ENCODE results near the gene CARD10. TPM values are rescaled to one million over a fixed set of nuclear protein-coding genes. Genes with fewer than 3 reads are reported as not detected.

Gene CARD10
- total and polyA plus RNA-seq, 2 of the 13 experiments (the other 11 are each of a cell fraction or from before 2014, with no cell fraction given) = 35.2 to 55.8 TPM

DNA sequence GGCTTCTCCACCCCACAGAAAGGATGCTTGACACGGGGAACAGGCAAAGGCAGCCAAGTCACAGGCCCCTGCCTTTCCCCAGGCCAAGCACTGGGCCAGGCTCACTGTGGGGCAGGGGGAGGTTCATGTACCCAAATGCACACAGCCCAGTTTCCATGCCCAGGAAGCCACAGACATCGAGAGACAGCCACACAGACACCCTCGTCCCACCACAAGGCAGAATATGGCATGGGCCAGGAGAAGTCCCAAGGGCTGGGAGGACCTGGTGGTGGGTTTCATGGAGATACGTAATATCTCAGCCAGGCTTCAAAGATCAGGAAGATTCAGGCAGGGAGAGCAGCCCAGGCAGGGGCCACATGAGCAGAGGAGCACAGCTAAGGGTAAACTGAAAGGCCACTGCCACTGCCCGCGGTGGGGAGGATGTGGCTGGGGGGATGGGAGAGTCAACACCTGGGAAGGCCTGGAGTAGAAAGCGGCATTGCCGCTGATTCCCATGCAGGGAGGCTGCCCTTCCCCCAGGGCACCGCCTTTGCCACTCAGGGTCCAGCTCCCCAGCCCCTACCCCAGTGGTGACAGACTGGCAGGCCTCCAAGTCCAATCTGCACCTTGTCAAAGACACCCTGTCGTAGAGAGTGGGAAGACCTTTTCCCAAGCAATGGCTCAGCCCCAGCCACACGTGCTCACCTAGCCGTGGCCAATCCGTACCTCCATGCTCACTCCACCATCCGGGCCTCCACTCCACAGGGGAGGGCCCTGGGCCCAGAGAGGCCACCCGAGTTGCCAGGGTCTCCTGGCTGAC is 30.7 kb downstream of the CARD10 start (continued):
- TF ChIP-seq, protein P1, sequence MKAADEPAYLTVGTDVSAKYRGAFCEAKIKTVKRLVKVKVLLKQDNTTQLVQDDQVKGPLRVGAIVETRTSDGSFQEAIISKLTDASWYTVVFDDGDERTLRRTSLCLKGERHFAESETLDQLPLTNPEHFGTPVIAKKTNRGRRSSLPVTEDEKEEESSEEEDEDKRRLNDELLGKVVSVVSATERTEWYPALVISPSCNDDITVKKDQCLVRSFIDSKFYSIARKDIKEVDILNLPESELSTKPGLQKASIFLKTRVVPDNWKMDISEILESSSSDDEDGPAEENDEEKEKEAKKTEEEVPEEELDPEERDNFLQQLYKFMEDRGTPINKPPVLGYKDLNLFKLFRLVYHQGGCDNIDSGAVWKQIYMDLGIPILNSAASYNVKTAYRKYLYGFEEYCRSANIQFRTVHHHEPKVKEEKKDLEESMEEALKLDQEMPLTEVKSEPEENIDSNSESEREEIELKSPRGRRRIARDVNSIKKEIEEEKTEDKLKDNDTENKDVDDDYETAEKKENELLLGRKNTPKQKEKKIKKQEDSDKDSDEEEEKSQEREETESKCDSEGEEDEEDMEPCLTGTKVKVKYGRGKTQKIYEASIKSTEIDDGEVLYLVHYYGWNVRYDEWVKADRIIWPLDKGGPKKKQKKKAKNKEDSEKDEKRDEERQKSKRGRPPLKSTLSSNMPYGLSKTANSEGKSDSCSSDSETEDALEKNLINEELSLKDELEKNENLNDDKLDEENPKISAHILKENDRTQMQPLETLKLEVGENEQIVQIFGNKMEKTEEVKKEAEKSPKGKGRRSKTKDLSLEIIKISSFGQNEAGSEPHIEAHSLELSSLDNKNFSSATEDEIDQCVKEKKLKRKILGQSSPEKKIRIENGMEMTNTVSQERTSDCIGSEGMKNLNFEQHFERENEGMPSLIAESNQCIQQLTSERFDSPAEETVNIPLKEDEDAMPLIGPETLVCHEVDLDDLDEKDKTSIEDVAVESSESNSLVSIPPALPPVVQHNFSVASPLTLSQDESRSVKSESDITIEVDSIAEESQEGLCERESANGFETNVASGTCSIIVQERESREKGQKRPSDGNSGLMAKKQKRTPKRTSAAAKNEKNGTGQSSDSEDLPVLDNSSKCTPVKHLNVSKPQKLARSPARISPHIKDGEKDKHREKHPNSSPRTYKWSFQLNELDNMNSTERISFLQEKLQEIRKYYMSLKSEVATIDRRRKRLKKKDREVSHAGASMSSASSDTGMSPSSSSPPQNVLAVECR (CRISPR knock-in tag; IDR thresholded peaks at IDR 0.05; ENCODE audit: borderline replicate concordance) = peak; percentile 45; the same call in 1 of the 2 replicates
- TF ChIP-seq ZNF501 (CRISPR knock-in tag; IDR thresholded peaks at IDR 0.05) (peak; percentile 79), HMG20A (CRISPR knock-in tag; IDR thresholded peaks at IDR 0.05; ENCODE audit: borderline replicate concordance) (peak; percentile 45; the same call in 1 of the 2 replicates), ETV5 (CRISPR knock-in tag; IDR thresholded peaks at IDR 0.05; ENCODE audit: borderline replicate concordance) (peak; percentile 66; the same call in 1 of the 2 replicates), KDM6A (CRISPR knock-in tag; IDR thresholded peaks at IDR 0.05; ENCODE audit: low read depth) (peak; percentile 54; the same call in 1 of the 2 replicates), HOXA3 (CRISPR knock-in tag; IDR thresholded peaks at IDR 0.05) (peak; percentile 38; the same call in 1 of the 2 replicates), HDAC1 (CRISPR knock-in tag; IDR thresholded peaks at IDR 0.05) (peak; percentile 66), ZNF749 (CRISPR knock-in tag; IDR thresholded peaks at IDR 0.05; ENCODE audit: borderline replicate concordance) (peak; percentile 58; the same call in 1 of the 2 replicates)
- TF ChIP-seq, protein P2, sequence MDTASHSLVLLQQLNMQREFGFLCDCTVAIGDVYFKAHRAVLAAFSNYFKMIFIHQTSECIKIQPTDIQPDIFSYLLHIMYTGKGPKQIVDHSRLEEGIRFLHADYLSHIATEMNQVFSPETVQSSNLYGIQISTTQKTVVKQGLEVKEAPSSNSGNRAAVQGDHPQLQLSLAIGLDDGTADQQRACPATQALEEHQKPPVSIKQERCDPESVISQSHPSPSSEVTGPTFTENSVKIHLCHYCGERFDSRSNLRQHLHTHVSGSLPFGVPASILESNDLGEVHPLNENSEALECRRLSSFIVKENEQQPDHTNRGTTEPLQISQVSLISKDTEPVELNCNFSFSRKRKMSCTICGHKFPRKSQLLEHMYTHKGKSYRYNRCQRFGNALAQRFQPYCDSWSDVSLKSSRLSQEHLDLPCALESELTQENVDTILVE (CRISPR knock-in tag; IDR thresholded peaks at IDR 0.05) = no peak
- TF ChIP-seq, protein P3, sequence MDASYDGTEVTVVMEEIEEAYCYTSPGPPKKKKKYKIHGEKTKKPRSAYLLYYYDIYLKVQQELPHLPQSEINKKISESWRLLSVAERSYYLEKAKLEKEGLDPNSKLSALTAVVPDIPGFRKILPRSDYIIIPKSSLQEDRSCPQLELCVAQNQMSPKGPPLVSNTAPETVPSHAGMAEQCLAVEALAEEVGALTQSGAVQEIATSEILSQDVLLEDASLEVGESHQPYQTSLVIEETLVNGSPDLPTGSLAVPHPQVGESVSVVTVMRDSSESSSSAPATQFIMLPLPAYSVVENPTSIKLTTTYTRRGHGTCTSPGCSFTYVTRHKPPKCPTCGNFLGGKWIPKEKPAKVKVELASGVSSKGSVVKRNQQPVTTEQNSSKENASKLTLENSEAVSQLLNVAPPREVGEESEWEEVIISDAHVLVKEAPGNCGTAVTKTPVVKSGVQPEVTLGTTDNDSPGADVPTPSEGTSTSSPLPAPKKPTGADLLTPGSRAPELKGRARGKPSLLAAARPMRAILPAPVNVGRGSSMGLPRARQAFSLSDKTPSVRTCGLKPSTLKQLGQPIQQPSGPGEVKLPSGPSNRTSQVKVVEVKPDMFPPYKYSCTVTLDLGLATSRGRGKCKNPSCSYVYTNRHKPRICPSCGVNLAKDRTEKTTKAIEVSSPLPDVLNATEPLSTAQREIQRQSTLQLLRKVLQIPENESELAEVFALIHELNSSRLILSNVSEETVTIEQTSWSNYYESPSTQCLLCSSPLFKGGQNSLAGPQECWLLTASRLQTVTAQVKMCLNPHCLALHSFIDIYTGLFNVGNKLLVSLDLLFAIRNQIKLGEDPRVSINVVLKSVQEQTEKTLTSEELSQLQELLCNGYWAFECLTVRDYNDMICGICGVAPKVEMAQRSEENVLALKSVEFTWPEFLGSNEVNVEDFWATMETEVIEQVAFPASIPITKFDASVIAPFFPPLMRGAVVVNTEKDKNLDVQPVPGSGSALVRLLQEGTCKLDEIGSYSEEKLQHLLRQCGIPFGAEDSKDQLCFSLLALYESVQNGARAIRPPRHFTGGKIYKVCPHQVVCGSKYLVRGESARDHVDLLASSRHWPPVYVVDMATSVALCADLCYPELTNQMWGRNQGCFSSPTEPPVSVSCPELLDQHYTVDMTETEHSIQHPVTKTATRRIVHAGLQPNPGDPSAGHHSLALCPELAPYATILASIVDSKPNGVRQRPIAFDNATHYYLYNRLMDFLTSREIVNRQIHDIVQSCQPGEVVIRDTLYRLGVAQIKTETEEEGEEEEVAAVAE (CRISPR knock-in tag; IDR thresholded peaks at IDR 0.05; ENCODE audit: borderline replicate concordance) = peak; percentile 55; the same call in 1 of the 2 replicates

Data from HepG2 (cell line).